Liver (tissue), 9 donors: ENCODE measurements around the gene DIS3L2. TPM values are rescaled to one million over a fixed set of nuclear protein-coding genes. Genes with fewer than 3 reads are reported as not detected.

ENCODE experiments used
- DNase-seq: peaks from one replicate; pipeline ENCODE4 v3.0.0-alpha.2; 2017; ENCODE audit warnings: low spot score
- H3K27ac ChIP-seq, 2 donors: one replicate each; pipeline ENCODE4 v1.7.0; 2013; ENCODE audit warnings: inconsistent platforms in 2 of 2, low read length in 2 of 2, control low read depth in 1 of 2, low read depth in 1 of 2, mild to moderate bottlenecking in 1 of 2
- H3K27me3 ChIP-seq, 4 donors: one replicate each; pipeline versions ENCODE4 v1.6.1 to v1.7.0; 2013; ENCODE audit warnings: low read length in 3 of 4, inconsistent platforms in 1 of 4, mild to moderate bottlenecking in 1 of 4, moderate library complexity in 1 of 4; ENCODE audit not compliant: control insufficient read depth in 4 of 4, insufficient read depth in 4 of 4
- H3K36me3 ChIP-seq, 4 donors: one replicate each; pipeline versions ENCODE4 v1.6.1 to v1.7.0; 2013; ENCODE audit warnings: low read length in 3 of 4, mild to moderate bottlenecking in 3 of 4, low read depth in 1 of 4, moderate library complexity in 1 of 4; ENCODE audit not compliant: control insufficient read depth in 4 of 4, insufficient read depth in 3 of 4
- H3K4me1 ChIP-seq, 4 donors: one replicate each; pipeline versions ENCODE4 v1.6.1 to v1.7.0; 2013; ENCODE audit warnings: low read length in 3 of 4, mild to moderate bottlenecking in 3 of 4, moderate library complexity in 1 of 4; ENCODE audit not compliant: control insufficient read depth in 4 of 4, insufficient read depth in 4 of 4
- H3K4me3 ChIP-seq, 3 donors: one replicate each; pipeline versions ENCODE4 v1.6.1 to v1.7.0; 2013; ENCODE audit warnings: low read length in 3 of 3, control low read depth in 1 of 3, low read depth in 1 of 3, mild to moderate bottlenecking in 1 of 3
- H3K9ac ChIP-seq, 2 donors: one replicate each; pipeline ENCODE4 v1.7.0; 2013; ENCODE audit warnings: low read length in 2 of 2, mild to moderate bottlenecking in 2 of 2, moderate library complexity in 2 of 2, control low read depth in 1 of 2, low read depth in 1 of 2
- H3K9me3 ChIP-seq, 4 donors: one replicate each; pipeline versions ENCODE4 v1.6.1 to v1.7.0; 2013; ENCODE audit warnings: low read length in 3 of 4; ENCODE audit not compliant: control insufficient read depth in 4 of 4
- ATF3 ChIP-seq: IDR thresholded peaks from 2 replicates; pipeline ENCODE4 v1.6.1; 2016; ENCODE audit warnings: antibody characterized with exemption
- CTCF ChIP-seq: fragments of 150-350 bp; IDR thresholded peaks from 2 replicates; pipeline ENCODE4 v1.5.1; 2017; ENCODE audit warnings: improper control_type of control experiment, low read depth, low read length; ENCODE audit not compliant: missing input control
- EGR1 ChIP-seq, 2 donors: IDR thresholded peaks; 2 replicates each; pipeline ENCODE4 v1.6.1; 2016 to 2018; ENCODE audit warnings: antibody characterized with exemption in 2 of 2, low read depth in 2 of 2
- FOXA1 ChIP-seq: IDR thresholded peaks from 2 replicates; pipeline ENCODE4 v1.6.1; 2016; ENCODE audit warnings: antibody characterized with exemption
- FOXA2 ChIP-seq: IDR thresholded peaks from 2 replicates; pipeline ENCODE4 v1.6.1; 2016; ENCODE audit warnings: antibody characterized with exemption
- GABPA ChIP-seq, 2 donors: IDR thresholded peaks in 1 of 2; conservative IDR thresholded peaks in 1 of 2; 2 replicates each; pipeline ENCODE4 v1.6.1; 2016; ENCODE audit warnings: antibody characterized with exemption in 2 of 2, mild to moderate bottlenecking in 1 of 2, moderate library complexity in 1 of 2
- JUND ChIP-seq, 2 donors: IDR thresholded peaks; 2 replicates each; pipeline ENCODE4 v1.6.1; 2016; ENCODE audit warnings: antibody characterized with exemption in 2 of 2
- NR2F2 ChIP-seq: IDR thresholded peaks from 2 replicates; pipeline ENCODE4 v1.6.1; 2016; ENCODE audit warnings: antibody characterized with exemption
- RAD21 ChIP-seq, 2 donors: IDR thresholded peaks; 2 replicates each; pipeline ENCODE4 v1.6.1; 2016; ENCODE audit warnings: antibody characterized with exemption in 2 of 2, mild to moderate bottlenecking in 2 of 2
- REST ChIP-seq: IDR thresholded peaks from 2 replicates; pipeline ENCODE4 v1.6.1; 2016; ENCODE audit warnings: antibody characterized with exemption, mild to moderate bottlenecking
- RXRA ChIP-seq, 2 donors: IDR thresholded peaks; 2 replicates each; pipeline ENCODE4 v1.6.1; 2017 to 2018; ENCODE audit warnings: antibody characterized with exemption in 2 of 2, mild to moderate bottlenecking in 1 of 2
- SP1 ChIP-seq: IDR thresholded peaks from 2 replicates; pipeline ENCODE4 v1.6.1; 2018; ENCODE audit warnings: antibody characterized with exemption, mild to moderate bottlenecking
- TAF1 ChIP-seq: conservative IDR thresholded peaks from 2 replicates; pipeline ENCODE4 v1.6.1; 2016; ENCODE audit warnings: antibody characterized with exemption, mild to moderate bottlenecking
- YY1 ChIP-seq: IDR thresholded peaks from 2 replicates; pipeline ENCODE4 v1.6.1; 2016; ENCODE audit warnings: antibody characterized with exemption, mild to moderate bottlenecking
- WGBS: extraction: QIAGEN DNeasy Blood & Tissue Kit; methylation state at CpG from one replicate; pipeline ENCODE4 v1.1.7; 2013; 5-methylcytosine and 5-hydroxymethylcytosine counted together
- polyA plus RNA-seq, 2 donors: library from polyadenylated mRNA; stranded (reverse) in 1 of 2; unstranded in 1 of 2; fragments of 200-250 nt in 1 of 2; fragments of >200 nt in 1 of 2; fragmentation: Nextera tagmentation in 1 of 2; extraction: Ambion mirVana in 1 of 2; gene quantifications; one replicate each; pipeline versions ENCODE4 v1.2.1 to v1.2.3, GENCODE V29; 2013 to 2015
- total RNA-seq, 2 donors: library from RNA; depleted of rRNA; stranded (reverse); fragments of >200 nt; gene quantifications; one replicate each; pipeline ENCODE4 v1.2.3, GENCODE V29; 2014
- donor health status: healthy.
- donor health status: healthy.
- donor health status: healthy.
- donor health status: healthy.
- donor health status: healthy.

The DIS3L2 gene
- total and polyA plus RNA-seq, 4 donors: 5.7 to 21.5 (median 8.8) TPM

- H3K27ac ChIP-seq: no peak overlapping the region
- no peaks in the 10 kb centered on the region for H3K27me3 ChIP-seq
- 95% methylated on average over 2 of the region's 2 CpGs for WGBS
- TF ChIP-seq GABPA (IDR thresholded peaks at IDR 0.05 in 1 of 2, conservative IDR thresholded peaks at IDR 0.05 in 1 of 2): no peak
- no peak for TF ChIP-seq REST
- no peak for TF ChIP-seq SP1
- no peaks in the 10 kb centered on the region for H3K9me3 ChIP-seq
- no peak overlapping the region for H3K4me3 ChIP-seq
- no peak for DNase-seq
- peaks cover 0 to 13% (median 9%) of the 10 kb centered on the region in 4 donors for H3K36me3 ChIP-seq
- H3K9ac ChIP-seq: no peak overlapping the region
- H3K4me1 ChIP-seq: peaks cover 0 to 1% (median 0%) of the 10 kb centered on the region in 4 donors
Observed at GRCh38 chr2:232238108-232238507, 276.6 kb downstream of the DIS3L2 start.

- Histone ChIP-seq H3K4me1 (peaks cover 0 to 1% (median 0%) of the 10 kb centered on the region in 4 donors), H3K9me3 (no peaks in the 10 kb centered on the region), H3K9ac (no peak overlapping the region), H3K27ac (no peak overlapping the region), H3K36me3 (peaks cover 0 to 13% (median 9%) of the 10 kb centered on the region in 4 donors), H3K27me3 (no peaks in the 10 kb centered on the region), H3K4me3 (no peak overlapping the region)
- TF ChIP-seq JUND (IDR thresholded peaks at IDR 0.05) (no peak), REST (no peak), EGR1 (IDR thresholded peaks at IDR 0.05; ENCODE audit: low read depth in 2 of 2) (no peak), CTCF (no peak), RXRA (IDR thresholded peaks at IDR 0.05) (no peak), NR2F2 (no peak), ATF3 (no peak), FOXA2 (no peak), SP1 (no peak), FOXA1 (no peak), RAD21 (IDR thresholded peaks at IDR 0.05) (no peak), YY1 (no peak), TAF1 (no peak)
- DNase-seq: no peak
- WGBS: 96% methylated on average over 6 of the region's 6 CpGs
Observed at GRCh38 chr2:232238596-232238995, 277.1 kb downstream of the DIS3L2 start.
